Stomach (tissue), 4 donors: ENCODE results near the gene RND1.

Experiments
- EP300 ChIP-seq: sonication (generic); formaldehyde crosslinking; IDR thresholded peaks from one replicate; pipeline ENCODE4 v1.6.1; 2017; ENCODE audit warnings: antibody characterized with exemption
- POLR2A ChIP-seq, 4 donors: fragments of 450-650 bp; IDR thresholded peaks; one replicate each; pipeline ENCODE4 v1.6.1; 2016; ENCODE audit warnings: antibody characterized with exemption in 4 of 4, control low read depth in 2 of 4, mild to moderate bottlenecking in 1 of 4, moderate library complexity in 1 of 4
- TF ChIP-seq, protein P1 (sequence below), 7 experiments: fragments of 450-650 bp in 4 of 7; fragments of 200-600 bp in 3 of 7; sonication (generic) in 3 of 7; IDR thresholded peaks; one replicate each; pipeline ENCODE4 v1.5.1; 2016 to 2019; ENCODE audit warnings: antibody characterized with exemption in 7 of 7, control low read depth in 2 of 7, mild to moderate bottlenecking in 1 of 7

DNA sequence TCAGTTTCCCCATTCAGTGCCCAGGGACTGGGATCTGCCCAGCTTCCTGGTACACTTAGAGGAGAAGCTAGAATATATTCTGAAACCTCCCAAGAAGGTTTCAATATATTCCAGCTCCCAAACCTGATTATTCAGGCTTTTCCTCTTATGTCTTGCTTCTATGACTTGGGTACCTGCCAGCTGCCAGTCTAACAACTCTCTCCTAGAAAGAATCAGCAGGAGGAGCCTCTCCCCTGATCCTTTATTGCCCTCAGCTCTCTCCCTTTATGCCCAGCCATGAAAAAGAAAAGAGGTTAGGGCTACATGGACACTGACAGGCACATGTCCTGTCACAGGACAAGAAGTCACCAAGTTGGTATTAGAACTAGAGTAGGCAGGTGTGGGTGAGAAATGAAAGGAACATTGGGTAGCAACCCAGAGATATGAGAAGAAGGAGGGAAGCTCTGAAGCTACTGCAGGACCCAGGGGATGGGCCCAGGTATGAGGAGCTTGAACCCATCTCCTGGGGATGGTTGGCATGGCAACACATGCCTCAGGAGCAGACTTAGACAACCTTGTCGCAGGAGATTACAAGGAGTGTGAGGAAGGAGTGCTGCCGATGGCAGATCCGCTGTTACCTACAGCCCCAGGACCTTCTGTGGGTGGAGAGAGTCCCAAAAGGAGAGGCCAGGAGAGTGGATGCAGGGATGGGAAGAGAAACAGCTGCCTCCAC is 49.4 kb downstream of the RND1 start:
- TF ChIP-seq EP300, result no peak
- TF ChIP-seq, protein P1, sequence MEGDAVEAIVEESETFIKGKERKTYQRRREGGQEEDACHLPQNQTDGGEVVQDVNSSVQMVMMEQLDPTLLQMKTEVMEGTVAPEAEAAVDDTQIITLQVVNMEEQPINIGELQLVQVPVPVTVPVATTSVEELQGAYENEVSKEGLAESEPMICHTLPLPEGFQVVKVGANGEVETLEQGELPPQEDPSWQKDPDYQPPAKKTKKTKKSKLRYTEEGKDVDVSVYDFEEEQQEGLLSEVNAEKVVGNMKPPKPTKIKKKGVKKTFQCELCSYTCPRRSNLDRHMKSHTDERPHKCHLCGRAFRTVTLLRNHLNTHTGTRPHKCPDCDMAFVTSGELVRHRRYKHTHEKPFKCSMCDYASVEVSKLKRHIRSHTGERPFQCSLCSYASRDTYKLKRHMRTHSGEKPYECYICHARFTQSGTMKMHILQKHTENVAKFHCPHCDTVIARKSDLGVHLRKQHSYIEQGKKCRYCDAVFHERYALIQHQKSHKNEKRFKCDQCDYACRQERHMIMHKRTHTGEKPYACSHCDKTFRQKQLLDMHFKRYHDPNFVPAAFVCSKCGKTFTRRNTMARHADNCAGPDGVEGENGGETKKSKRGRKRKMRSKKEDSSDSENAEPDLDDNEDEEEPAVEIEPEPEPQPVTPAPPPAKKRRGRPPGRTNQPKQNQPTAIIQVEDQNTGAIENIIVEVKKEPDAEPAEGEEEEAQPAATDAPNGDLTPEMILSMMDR (IDR thresholded peaks at IDR 0.05), result no peak
- no peak for TF ChIP-seq POLR2A (IDR thresholded peaks at IDR 0.05)
